ENCODE measurements around the gene GCNT4. TPM values are rescaled to one million over a fixed set of nuclear protein-coding genes. Genes with fewer than 3 reads are reported as not detected.

Gene GCNT4
- total RNA-seq, 2 donors from 2014 or later: 3.1 to 3.5 TPM

DNA sequence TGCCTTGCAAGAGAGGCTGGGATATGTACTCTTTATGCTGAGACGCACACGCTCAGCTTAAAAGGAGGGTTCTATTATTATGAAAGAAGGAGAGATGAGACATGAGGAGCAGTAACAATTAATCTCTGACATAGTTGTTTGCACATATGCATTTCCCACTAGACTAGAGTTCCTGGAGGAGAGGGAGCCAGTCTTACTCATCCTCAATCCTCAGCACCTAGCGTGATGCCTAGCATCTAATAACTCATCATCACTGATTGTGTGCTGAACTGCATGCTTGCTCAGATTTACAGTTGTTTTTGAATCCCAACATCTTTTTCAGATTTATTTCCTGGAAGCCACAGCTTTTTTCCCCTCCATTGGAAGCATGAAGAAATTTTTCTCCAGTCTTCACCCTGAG lies 35.5 kb downstream of the GCNT4 start:
- Histone ChIP-seq H3K4me3 (no peak overlapping the region), H3K36me3 (no peaks in the 10 kb centered on the region), H3K27me3 (replicated peaks; ENCODE audit: insufficient read depth) (no peaks in the 10 kb centered on the region), H3K4me1 (ENCODE audit: control insufficient read depth in 1 of 2, low read depth in 2 of 2) (no peaks in the 10 kb centered on the region), H3K27ac (no peak overlapping the region), H3K9me3 (peaks cover 3% of the 10 kb centered on the region)
- no peak for DNase-seq (ENCODE audit: low spot score)
- TF ChIP-seq, protein P1, sequence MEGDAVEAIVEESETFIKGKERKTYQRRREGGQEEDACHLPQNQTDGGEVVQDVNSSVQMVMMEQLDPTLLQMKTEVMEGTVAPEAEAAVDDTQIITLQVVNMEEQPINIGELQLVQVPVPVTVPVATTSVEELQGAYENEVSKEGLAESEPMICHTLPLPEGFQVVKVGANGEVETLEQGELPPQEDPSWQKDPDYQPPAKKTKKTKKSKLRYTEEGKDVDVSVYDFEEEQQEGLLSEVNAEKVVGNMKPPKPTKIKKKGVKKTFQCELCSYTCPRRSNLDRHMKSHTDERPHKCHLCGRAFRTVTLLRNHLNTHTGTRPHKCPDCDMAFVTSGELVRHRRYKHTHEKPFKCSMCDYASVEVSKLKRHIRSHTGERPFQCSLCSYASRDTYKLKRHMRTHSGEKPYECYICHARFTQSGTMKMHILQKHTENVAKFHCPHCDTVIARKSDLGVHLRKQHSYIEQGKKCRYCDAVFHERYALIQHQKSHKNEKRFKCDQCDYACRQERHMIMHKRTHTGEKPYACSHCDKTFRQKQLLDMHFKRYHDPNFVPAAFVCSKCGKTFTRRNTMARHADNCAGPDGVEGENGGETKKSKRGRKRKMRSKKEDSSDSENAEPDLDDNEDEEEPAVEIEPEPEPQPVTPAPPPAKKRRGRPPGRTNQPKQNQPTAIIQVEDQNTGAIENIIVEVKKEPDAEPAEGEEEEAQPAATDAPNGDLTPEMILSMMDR (IDR thresholded peaks at IDR 0.05): no peak
- no peak for ATAC-seq (ENCODE audit: insufficient number of reproducible peaks, low FRiP score, low read depth)

DNA sequence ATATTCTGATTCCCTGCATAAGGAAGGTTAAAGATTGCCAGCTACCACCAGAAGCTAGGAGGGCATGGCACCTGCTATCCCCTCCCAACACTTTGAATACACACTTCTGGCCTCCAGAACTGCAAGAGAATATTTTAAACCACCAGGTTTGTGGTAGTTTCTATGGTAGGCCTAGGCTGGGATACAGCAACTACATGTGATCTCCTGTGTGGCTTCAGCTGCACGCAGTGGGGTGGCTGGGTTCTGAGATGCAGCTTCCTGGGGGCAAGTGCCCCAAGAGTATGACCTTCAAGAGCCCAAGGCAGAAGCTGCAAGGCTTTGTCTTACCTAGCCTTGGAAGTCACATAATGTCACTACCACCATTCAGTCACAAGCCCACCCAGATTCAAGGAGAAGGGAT lies 39.6 kb downstream of the GCNT4 start:
- ATAC-seq (ENCODE audit: insufficient number of reproducible peaks, low FRiP score, low read depth) (no peak), DNase-seq (ENCODE audit: low spot score) (no peak)
- no peaks in the 10 kb centered on the region for H3K36me3 ChIP-seq
- H3K27ac ChIP-seq: no peak overlapping the region
- H3K27me3 ChIP-seq (replicated peaks; ENCODE audit: insufficient read depth): no peaks in the 10 kb centered on the region
- H3K4me1 ChIP-seq (ENCODE audit: control insufficient read depth in 1 of 2, low read depth in 2 of 2): no peaks in the 10 kb centered on the region
- no peak overlapping the region for H3K4me3 ChIP-seq
- H3K9me3 ChIP-seq: peaks cover 3% of the 10 kb centered on the region
- TF ChIP-seq, protein P1 (IDR thresholded peaks at IDR 0.05): no peak

DNA sequence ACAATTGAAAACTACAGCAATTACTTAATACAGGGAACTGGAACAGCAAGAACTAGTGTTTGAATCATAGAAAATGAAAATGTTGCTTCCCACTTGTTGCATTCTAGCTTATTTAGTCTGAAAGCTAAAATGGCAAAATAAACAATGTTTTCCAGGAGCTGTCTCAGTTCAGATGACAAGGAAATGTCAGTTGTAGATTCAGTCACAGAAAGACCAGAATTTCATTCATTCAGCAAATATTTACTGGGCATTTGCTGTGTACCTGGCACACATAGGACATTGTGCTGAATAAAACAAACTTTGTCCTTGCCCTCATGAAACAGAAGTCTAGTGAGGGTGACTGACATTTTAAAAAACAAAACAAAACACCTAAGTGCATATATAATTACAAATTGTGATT lies 41.5 kb downstream of the GCNT4 start:
- DNase-seq (ENCODE audit: low spot score): no peak
- H3K4me3 ChIP-seq: no peak overlapping the region
- no peak overlapping the region for H3K27ac ChIP-seq
- TF ChIP-seq, protein P1 (IDR thresholded peaks at IDR 0.05): no peak
- no peaks in the 10 kb centered on the region for H3K4me1 ChIP-seq (ENCODE audit: control insufficient read depth in 1 of 2, low read depth in 2 of 2)
- ATAC-seq (ENCODE audit: insufficient number of reproducible peaks, low FRiP score, low read depth): no peak
- H3K36me3 ChIP-seq: no peaks in the 10 kb centered on the region
- H3K27me3 ChIP-seq (replicated peaks; ENCODE audit: insufficient read depth): no peaks in the 10 kb centered on the region
- peaks cover 6% of the 10 kb centered on the region for H3K9me3 ChIP-seq

- H3K4me3 ChIP-seq: no peak overlapping the region
- no peak overlapping the region for H3K27ac ChIP-seq
- no peaks in the 10 kb centered on the region for H3K4me1 ChIP-seq (ENCODE audit: control insufficient read depth in 1 of 2, low read depth in 2 of 2)
- H3K27me3 ChIP-seq (replicated peaks; ENCODE audit: insufficient read depth): no peaks in the 10 kb centered on the region
- DNase-seq (ENCODE audit: low spot score) (no peak), ATAC-seq (ENCODE audit: insufficient number of reproducible peaks, low FRiP score, low read depth) (no peak)
- peaks cover 12% of the 10 kb centered on the region for H3K9me3 ChIP-seq
- TF ChIP-seq, protein P1 (IDR thresholded peaks at IDR 0.05): no peak
- H3K36me3 ChIP-seq: no peaks in the 10 kb centered on the region
Measured at GRCh38 chr5:75009556-75010345, 42.6 kb downstream of the GCNT4 start.

GRCh38 chr5:75006865-75007822 lies 45.2 kb downstream of the GCNT4 start:
- H3K4me1 ChIP-seq (ENCODE audit: control insufficient read depth in 1 of 2, low read depth in 2 of 2): no peaks in the 10 kb centered on the region
- no peak overlapping the region for H3K4me3 ChIP-seq
- ATAC-seq (ENCODE audit: insufficient number of reproducible peaks, low FRiP score, low read depth): no peak
- no peak overlapping the region for H3K27ac ChIP-seq
- no peaks in the 10 kb centered on the region for H3K36me3 ChIP-seq
- no peak for DNase-seq (ENCODE audit: low spot score)
- TF ChIP-seq, protein P1 (IDR thresholded peaks at IDR 0.05): no peak
- H3K9me3 ChIP-seq: peaks cover 12% of the 10 kb centered on the region
- H3K27me3 ChIP-seq (replicated peaks; ENCODE audit: insufficient read depth): no peaks in the 10 kb centered on the region

Data from thoracic aorta (tissue), 2 donors.